Measurements from ENCODE around the gene KCNT1.

The KCNT1 gene

DNA sequence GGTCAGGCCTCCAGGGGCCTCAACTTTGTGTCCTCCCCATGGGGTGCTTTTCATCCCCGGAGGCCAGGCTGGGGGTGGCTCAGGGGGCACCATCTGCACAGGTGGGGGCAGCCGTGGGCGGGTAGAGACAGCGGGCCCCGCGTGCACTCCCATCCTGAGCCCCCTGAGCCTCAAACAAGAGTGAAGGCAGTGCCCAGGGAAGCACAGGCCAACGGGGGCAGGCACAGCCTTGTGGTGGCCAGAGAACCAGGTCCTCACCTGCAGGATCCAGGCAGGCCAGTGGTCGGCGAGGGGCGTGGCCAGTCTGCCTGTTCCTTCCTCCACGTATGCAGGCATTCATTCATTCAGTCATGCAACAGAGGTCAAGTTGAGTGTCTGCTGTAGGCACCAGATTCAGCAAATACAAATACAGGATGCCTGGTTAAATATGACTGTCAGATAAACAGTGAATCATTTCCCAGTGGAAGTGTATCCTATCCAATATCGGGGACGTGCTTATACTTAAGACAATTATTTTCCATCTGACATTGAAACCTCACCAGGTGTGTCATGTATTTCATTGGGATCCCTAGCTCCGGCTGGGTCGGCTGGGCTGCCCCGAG, 22.3 kb downstream of the KCNT1 start:
- DNase-seq = no peak

DNA sequence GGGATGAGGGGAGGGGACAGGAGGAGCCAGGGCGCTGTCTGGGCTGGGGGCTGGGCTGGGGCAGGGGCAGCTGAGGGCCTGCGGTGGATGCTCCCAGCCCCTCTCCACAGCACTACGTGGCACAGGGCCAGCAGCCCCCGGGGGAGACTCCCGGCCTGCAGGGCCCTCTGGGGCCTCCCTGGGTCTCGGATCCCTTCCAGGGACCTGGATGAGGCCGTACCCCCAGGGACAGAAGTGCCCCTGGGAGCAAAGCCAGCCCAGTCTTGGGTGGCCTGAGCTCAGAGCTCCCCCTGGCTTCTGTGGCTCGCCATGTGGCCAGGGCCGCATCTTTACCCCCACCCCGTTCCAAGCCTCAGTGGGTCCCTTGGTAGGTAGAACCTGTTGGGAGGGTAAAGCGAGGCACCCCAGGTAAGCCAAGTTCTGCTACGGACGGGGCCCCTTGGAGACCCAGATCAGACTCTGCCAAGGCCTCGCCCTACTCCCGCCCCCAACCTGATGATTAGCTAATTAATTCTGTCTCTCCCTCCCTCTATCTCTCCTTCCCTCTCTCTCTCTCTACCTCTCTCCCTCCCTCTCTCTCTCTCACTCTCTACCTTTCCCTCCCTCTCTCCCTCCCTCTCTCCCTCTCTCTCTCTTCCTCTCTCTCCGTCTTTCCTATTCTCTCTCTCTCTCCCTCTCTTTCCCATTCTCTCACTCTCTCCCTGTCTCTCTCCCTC, 24.3 kb downstream of the KCNT1 start:
- no peak for DNase-seq

DNA sequence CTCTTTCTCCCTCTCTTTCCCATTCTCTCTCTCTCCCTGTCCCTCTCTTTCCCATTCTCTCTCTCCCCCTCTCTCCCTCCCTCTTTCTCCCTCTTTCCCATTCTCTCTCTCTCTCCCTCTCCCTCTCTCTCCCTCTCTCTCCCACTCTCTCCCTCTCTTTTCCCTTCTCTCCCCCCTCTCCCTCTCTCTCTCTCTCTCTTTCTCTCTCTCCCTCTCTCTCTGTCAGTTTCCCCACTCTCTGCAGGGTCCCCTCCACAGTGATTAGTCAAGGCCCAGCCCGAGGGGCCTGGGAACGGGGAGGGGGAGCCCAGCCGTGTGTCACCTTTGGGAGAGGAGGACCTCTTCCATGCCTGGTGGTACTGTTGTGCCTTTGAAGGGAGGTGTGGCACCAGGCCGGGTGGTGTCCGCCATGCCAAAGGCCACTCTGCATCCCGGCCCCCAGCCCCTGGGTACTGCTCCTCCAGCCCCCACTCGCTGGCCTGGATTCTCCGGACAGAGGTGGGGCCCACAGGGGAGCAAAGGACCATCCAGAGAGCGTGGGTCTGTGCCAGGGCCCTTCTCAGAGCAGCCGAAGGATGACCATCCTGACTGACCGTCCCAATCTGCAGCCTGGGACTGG, 25.4 kb downstream of the KCNT1 start:
- DNase-seq = no peak

DNA sequence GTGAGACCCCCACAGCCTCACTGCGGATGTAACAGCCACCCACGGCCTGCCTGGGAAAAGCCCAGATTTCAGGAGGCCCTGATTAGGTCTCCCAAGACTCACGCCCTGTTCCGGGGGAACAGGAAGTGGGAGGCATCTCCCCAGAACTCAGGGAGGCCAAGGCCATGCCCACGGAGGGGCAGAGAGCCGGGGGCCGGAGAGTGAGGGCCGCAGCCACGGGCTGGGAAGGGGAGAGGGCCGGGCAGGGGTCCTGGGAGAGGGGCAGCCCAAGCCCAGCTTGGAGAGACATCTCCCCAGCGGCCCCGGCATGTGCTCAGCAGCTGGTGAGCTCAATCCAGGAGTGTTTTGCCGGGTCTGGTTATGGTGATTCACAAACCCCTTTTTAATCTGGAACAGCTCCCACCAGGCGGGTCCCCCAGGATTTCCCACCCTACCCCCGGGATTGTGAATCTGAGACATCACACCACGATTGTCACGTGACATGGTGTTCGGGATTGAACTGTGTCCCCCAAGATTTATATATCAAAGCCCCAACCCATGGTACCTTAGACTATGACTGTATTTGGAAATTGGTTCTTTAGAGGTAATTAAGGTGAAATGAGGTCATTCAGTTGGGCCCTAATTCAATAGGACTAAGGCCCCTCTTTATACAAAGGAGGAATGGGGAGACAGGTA, 26.6 kb downstream of the KCNT1 start:
- DNase-seq = no peak

- DNase-seq = no peak
Observed at GRCh38 chr9:135729480-135729879, 27.5 kb downstream of the KCNT1 start.

- no peak for DNase-seq
Observed at GRCh38 chr9:135731454-135731853, 29.5 kb downstream of the KCNT1 start.

DNA sequence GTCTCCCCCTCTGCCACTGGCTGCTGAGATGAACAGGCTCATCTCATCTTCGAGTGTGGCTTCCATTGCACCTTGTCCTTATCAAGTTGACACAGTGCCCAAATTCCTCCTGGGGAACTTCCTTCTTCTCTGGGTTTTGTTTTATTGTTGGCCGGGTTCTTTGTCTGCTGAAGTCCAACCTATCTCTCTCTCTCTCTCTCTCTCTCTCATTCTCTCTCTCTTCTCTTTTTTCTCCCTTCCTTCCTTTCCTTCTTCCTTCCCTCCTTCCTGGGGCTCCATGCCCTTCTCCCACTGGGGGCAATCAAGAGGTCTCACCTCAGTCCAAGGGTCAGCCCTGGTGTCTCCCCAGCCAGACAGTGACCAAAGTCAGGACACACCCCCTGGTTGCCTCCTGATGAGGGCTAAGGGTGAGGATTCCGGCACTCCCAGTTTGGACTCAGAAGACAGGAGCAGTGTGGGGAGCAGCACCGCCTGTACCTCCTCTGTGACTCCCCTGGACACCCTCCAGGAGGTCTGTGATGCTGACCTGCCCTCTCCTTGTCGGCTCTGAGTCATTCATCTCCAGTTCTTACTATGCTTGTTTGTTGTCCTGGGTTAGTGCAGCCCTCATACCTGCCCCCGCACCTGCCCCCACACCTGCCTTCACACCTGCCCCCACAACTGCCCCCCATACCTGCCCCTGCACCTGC, 30.7 kb downstream of the KCNT1 start:
- DNase-seq = no peak

DNA sequence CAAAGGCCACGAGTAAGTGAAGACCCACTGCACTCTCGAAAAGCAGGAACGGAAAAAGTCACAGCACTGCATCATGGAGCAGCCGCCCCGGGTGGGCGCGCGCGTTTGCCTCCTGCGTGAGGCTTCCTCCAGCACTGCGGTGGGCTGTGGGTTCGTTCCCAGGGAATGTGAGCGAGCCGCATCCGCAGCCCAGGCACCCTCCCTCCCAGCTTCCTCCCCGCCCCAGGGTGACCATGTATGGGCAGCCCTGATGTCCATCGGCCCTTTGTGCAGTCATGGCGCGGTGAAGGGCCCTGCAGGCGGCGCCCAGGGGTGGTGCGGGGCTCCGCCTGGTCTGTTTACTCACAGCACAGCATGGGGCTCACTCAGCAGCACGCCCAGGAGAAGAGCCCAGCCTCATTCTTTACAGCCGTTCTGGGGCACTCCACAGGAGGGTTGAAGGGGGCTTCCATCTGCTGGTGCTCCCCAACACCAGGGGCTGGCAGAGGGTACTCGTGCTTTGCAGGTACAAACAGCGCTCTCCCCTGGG, 32.7 kb downstream of the KCNT1 start:
- DNase-seq = no peak

- DNase-seq = peak in 4 of 58 donors; percentile 8 to 24 (median 17)
Observed at GRCh38 chr9:135736272-135736978, 34.4 kb downstream of the KCNT1 start.

GRCh38 chr9:135736979-135737839, 35.2 kb downstream of the KCNT1 start:
- peak in 1 of 58 donors; percentile 25 for DNase-seq

GRCh38 chr9:135737840-135738521, 36.0 kb downstream of the KCNT1 start:
- DNase-seq = no peak

DNA sequence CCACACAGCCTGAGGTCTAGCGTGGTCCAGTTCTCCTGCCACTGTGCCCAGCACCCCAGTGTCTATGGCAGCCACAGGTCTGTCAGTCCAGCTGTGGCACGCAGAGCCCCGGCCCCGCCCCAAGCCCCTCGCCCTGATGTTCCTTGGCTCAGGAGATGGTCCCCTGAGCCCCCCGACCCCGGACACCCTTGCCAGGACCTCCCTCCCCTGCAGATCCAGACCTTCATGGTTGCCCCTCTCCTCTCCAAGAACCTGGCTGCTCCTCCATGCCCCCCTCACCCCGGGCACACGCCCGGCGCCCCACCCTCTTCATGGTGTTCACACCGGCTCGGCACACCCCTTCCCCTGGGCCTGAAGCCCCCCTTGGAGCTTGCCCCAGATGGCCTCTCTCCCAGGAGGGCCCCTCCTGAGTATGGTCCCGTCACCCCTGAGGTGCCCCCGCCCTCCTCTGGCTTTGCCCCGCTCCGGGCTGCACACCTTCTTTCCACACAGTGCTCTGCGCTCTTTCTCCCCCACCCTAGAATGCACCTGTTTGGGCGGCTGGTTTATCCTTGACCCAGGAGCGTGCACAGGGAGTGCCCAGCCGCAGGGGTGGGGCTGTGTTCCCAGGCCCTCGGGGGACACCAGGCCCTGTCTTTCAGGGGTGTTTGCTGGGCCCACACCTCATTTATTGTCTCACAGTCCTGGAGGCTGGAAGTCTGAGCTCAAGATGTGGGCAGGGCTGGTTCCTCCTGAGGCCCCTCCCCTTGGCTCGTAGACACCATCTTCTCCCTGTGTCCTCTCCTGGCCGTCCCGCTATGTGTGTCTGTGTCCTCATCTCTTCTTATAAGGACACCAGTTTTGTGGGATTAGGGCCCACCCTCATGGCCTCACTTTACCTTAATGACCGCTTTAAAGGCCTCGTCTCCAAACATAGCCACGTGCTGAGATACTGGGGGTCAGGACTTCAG, 37.6 kb downstream of the KCNT1 start:
- DNase-seq = no peak

DNA sequence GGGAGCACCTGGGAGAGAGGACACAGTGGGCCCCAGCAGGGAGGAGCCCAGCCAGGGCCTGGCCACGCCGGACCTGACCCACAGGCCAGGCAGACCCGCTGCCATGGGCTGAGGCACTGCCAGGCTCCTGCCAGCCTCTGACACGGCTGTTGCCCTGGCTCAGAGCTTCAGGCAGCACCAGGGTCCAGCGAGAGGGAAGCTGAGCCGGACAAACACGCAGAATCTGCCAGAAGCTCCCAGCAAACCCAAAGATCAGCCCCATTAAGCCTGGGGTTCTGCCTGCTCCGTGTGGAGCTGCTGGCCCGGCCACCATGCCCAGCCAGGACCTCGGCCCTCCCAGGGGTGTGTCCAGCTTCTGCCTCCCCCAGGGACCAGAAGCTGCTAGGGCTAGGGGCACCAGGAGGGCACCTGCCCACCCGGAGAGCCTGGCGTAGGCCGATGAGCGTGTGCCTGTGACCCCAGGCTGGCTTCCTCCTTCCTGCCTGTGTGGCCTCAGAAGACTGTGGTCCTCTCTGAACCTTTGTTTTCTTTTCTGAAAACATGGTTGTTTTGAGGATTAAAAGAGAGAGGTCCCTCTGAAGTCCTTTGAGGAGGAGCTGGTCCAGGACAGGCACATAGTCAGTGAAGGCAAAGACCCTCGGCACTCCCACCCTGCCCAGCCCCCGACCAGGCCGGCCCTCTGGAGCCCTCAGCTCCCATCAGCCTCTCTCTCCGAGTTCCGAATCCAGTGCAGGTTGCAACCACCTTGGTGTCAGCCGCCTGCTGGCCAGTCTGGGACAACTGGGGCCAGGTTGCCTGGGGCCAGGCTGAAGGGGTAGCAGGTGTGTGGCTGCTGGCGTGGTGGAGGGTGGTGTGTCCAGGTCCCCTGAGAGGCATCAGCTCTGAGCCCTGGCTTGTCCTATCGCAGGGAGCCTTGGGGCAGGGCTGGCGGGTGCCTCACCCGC, 39.6 kb downstream of the KCNT1 start:
- no peak for DNase-seq

- no peak for DNase-seq
Observed at GRCh38 chr9:135743021-135743420, 41.0 kb downstream of the KCNT1 start.

- peak in 1 of 58 donors; percentile 3 for DNase-seq
Observed at GRCh38 chr9:135743546-135744332, 41.8 kb downstream of the KCNT1 start.

Measured in anterior cingulate cortex (tissue), 58 donors.